Common myeloid progenitor, CD34-positive (primary cell): ENCODE measurements around the gene DKK3.

Experiments
- CTCF ChIA-PET: fragments of 350-600 bp; sonication (Branson Sonifier 250); formaldehyde crosslinking; loops from one replicate; lab custom pipeline; 2021; ENCODE audit warnings: antibody characterized with exemption; lab: Charles Lee
- POLR2A ChIA-PET: fragments of 350-600 bp; sonication (Branson Sonifier 250); formaldehyde crosslinking; loops from one replicate; lab custom pipeline; 2021; ENCODE audit warnings: antibody characterized with exemption; lab: Charles Lee
- DNase-seq, 3 donors: peaks; one replicate each; pipeline versions ENCODE4 v3.0.0 to v3.0.0-alpha.2; 2013
- H3K27ac ChIP-seq, 2 experiments: 1 replicate in 1 of 2; 2 replicates in 1 of 2; pipeline ENCODE4 v1.7.0; 2013; ENCODE audit warnings: inconsistent platforms in 2 of 2, low read length in 2 of 2, mild to moderate bottlenecking in 2 of 2, low read depth in 1 of 2, moderate library complexity in 1 of 2; ENCODE audit not compliant: severe bottlenecking in 2 of 2, insufficient read depth in 1 of 2, poor library complexity in 1 of 2
- H3K27me3 ChIP-seq, 5 experiments: replicated peaks in 2 of 5; 1 replicate in 3 of 5; 2 replicates in 2 of 5; pipeline versions ENCODE4 v1.6.1 to v1.7.0; 2013; ENCODE audit warnings: low read length in 4 of 5, mild to moderate bottlenecking in 2 of 5, moderate library complexity in 2 of 5, inconsistent platforms in 1 of 5; ENCODE audit not compliant: insufficient read depth in 5 of 5, control insufficient read depth in 4 of 5
- H3K36me3 ChIP-seq, 4 experiments: 1 replicate in 2 of 4; 2 replicates in 2 of 4; pipeline versions ENCODE4 v1.6.1 to v1.7.0; 2013; ENCODE audit warnings: low read length in 3 of 4, control low read depth in 1 of 4, mild to moderate bottlenecking in 1 of 4; ENCODE audit not compliant: control insufficient read depth in 4 of 4, insufficient read depth in 4 of 4
- H3K4me1 ChIP-seq, 4 experiments: 1 replicate in 3 of 4; 2 replicates in 1 of 4; pipeline versions ENCODE4 v1.6.1 to v1.7.1; 2013; ENCODE audit warnings: low read length in 3 of 4, mild to moderate bottlenecking in 3 of 4, control low read depth in 1 of 4, inconsistent platforms in 1 of 4, moderate library complexity in 1 of 4; ENCODE audit not compliant: control insufficient read depth in 4 of 4, insufficient read depth in 4 of 4; ENCODE audit errors: control extremely low read depth in 1 of 4
- H3K4me3 ChIP-seq, 7 experiments: 1 replicate in 4 of 7; 2 replicates in 3 of 7; pipeline versions ENCODE4 v1.5.1 to v1.7.0; 2013; ENCODE audit warnings: mild to moderate bottlenecking in 7 of 7, low read length in 6 of 7, moderate library complexity in 6 of 7, inconsistent platforms in 2 of 7, low read depth in 2 of 7, control low read depth in 1 of 7; ENCODE audit not compliant: insufficient read depth in 4 of 7, control insufficient read depth in 1 of 7; ENCODE audit errors: extremely low read depth in 1 of 7
- H3K9me3 ChIP-seq, 5 experiments: 1 replicate in 4 of 5; 2 replicates in 1 of 5; pipeline versions ENCODE4 v1.6.1 to v1.7.1; 2013; ENCODE audit warnings: low read length in 4 of 5, mild to moderate bottlenecking in 2 of 5, inconsistent platforms in 1 of 5, low read depth in 1 of 5, moderate library complexity in 1 of 5; ENCODE audit not compliant: control insufficient read depth in 4 of 5, insufficient read depth in 2 of 5; ENCODE audit errors: control extremely low read depth in 1 of 5
- whole genome bisulfite sequencing: methylation state at CpG from one replicate; pipeline ENCODE4 v1.1.5; 2013; ENCODE audit not compliant: insufficient coverage; 5-methylcytosine and 5-hydroxymethylcytosine counted together

The DKK3 gene

GRCh38 chr11:11982461-11982860, 26.0 kb downstream of the DKK3 start:
- H3K4me1 ChIP-seq = no peaks in the 10 kb centered on the region
- ChIA-PET POLR2A (no interaction called here), CTCF (no interaction called here)
- no peak overlapping the region for H3K4me3 ChIP-seq
- DNase-seq = no peak
- H3K36me3 ChIP-seq = no peaks in the 10 kb centered on the region
- H3K9me3 ChIP-seq = no peaks in the 10 kb centered on the region
- WGBS = 96% methylated on average over 10 of the region's 10 CpGs
- H3K27ac ChIP-seq = no peak overlapping the region
- no peaks in the 10 kb centered on the region for H3K27me3 ChIP-seq

- Histone ChIP-seq H3K4me1 (no peaks in the 10 kb centered on the region), H3K36me3 (no peaks in the 10 kb centered on the region), H3K27ac (no peak overlapping the region), H3K4me3 (no peak overlapping the region), H3K27me3 (no peaks in the 10 kb centered on the region), H3K9me3 (no peaks in the 10 kb centered on the region)
- WGBS = 97% methylated on average over 6 of the region's 6 CpGs
- ChIA-PET CTCF (no interaction called here), POLR2A (no interaction called here)
- DNase-seq = no peak
These were observed 26.6 kb downstream of the DKK3 start for GRCh38 chr11:11981840-11982239.

GRCh38 chr11:11981364-11981763, 27.1 kb downstream of the DKK3 start:
- H3K27me3 ChIP-seq = no peaks in the 10 kb centered on the region
- POLR2A ChIA-PET = no interaction called here
- CTCF ChIA-PET = interaction anchor here (0.8 to 0.9 kb wide), 2 partner anchors 10 to 61 kb away, joined by 3 read pairs; no protein-coding TSS in a partner anchor
- WGBS = 96% methylated on average over 5 of the region's 5 CpGs
- H3K27ac ChIP-seq = no peak overlapping the region
- H3K4me1 ChIP-seq = no peaks in the 10 kb centered on the region
- H3K9me3 ChIP-seq = no peaks in the 10 kb centered on the region
- DNase-seq = no peak
- H3K36me3 ChIP-seq = no peaks in the 10 kb centered on the region
- no peak overlapping the region for H3K4me3 ChIP-seq

GRCh38 chr11:11980841-11981308, 27.6 kb downstream of the DKK3 start:
- no peaks in the 10 kb centered on the region for H3K27me3 ChIP-seq
- no peak overlapping the region for H3K4me3 ChIP-seq
- no peak for DNase-seq
- H3K4me1 ChIP-seq = no peaks in the 10 kb centered on the region
- WGBS = 93% methylated on average over 3 of the region's 3 CpGs
- POLR2A ChIA-PET = no interaction called here
- no peaks in the 10 kb centered on the region for H3K9me3 ChIP-seq
- CTCF ChIA-PET = interaction anchor here (0.8 to 0.9 kb wide), 2 partner anchors 10 to 62 kb away, joined by 3 read pairs; no protein-coding TSS in a partner anchor
- H3K36me3 ChIP-seq = no peaks in the 10 kb centered on the region
- H3K27ac ChIP-seq = no peak overlapping the region

GRCh38 chr11:11980200-11980599, 28.2 kb downstream of the DKK3 start:
- no peak for DNase-seq
- H3K9me3 ChIP-seq = no peaks in the 10 kb centered on the region
- ChIA-PET POLR2A (no interaction called here), CTCF (no interaction called here)
- no peak overlapping the region for H3K4me3 ChIP-seq
- no peaks in the 10 kb centered on the region for H3K27me3 ChIP-seq
- H3K27ac ChIP-seq = no peak overlapping the region
- no peaks in the 10 kb centered on the region for H3K36me3 ChIP-seq
- WGBS = 100% methylated on average over 2 of the region's 2 CpGs
- H3K4me1 ChIP-seq = no peaks in the 10 kb centered on the region

- no peak overlapping the region for H3K27ac ChIP-seq
- no peak overlapping the region for H3K4me3 ChIP-seq
- 93% methylated on average over 7 of the region's 8 CpGs for WGBS
- POLR2A ChIA-PET = no interaction called here
- no peaks in the 10 kb centered on the region for H3K36me3 ChIP-seq
- no peak for DNase-seq
- H3K9me3 ChIP-seq = no peaks in the 10 kb centered on the region
- H3K27me3 ChIP-seq = no peaks in the 10 kb centered on the region
- CTCF ChIA-PET = no interaction called here
- H3K4me1 ChIP-seq = no peaks in the 10 kb centered on the region
These were observed 28.8 kb downstream of the DKK3 start for GRCh38 chr11:11979488-11980117.

GRCh38 chr11:11978792-11979487, 29.5 kb downstream of the DKK3 start:
- ChIA-PET POLR2A (interaction anchor here (0.6 kb wide), 1 partner anchor 501 kb away, joined by 3 read pairs; no protein-coding TSS in a partner anchor), CTCF (no interaction called here)
- Histone ChIP-seq H3K36me3 (no peaks in the 10 kb centered on the region), H3K27ac (no peak overlapping the region), H3K27me3 (no peaks in the 10 kb centered on the region), H3K4me3 (no peak overlapping the region), H3K4me1 (no peaks in the 10 kb centered on the region), H3K9me3 (no peaks in the 10 kb centered on the region)
- WGBS = 90% methylated on average over 12 of the region's 13 CpGs
- no peak for DNase-seq
